ENCODE results near the gene GRIK2. TPM values are rescaled to one million over a fixed set of nuclear protein-coding genes. Genes with fewer than 3 reads are reported as not detected.

The GRIK2 gene
- total RNA-seq, 1 experiment from 2014 or later = 0.70 TPM

DNA sequence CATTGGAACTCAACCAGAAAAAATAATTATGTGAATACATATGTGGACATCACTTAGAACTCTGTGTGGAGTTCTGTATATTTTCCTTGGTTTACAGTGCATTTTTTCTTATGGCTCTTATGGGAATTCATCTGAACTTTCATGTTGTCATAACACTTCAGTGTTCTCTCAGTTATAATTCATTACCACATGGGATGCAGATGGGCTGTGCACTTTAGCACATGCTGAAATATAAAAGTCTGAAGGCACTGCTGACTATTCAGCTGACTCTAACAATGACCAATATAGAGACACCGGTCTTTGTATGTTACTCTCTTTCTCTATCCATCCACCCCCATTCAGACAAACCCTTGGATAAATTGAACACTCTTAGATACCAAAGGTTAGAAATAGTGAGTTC is 29.3 kb downstream of the GRIK2 start:
- Mint-ChIP-seq H3K4me3 (no peak overlapping the region), H3K4me1 (peaks cover 6 to 7% of the 10 kb centered on the region in 2 experiments), H3K27me3 (ENCODE audit: low read depth) (no peaks in the 10 kb centered on the region), H3K27ac (no peak overlapping the region), H3K36me3 (ENCODE audit: insufficient read depth in 1 of 3, low read depth in 3 of 3) (peaks cover 0 to 2% (median 0%) of the 10 kb centered on the region in 3 experiments; a peak in 1 of 7 replicates), H3K9me3 (no peaks in the 10 kb centered on the region)
- H3T11ph ChIP-seq (ENCODE audit: low read length) = no peak overlapping the region
- no peaks in the 10 kb centered on the region for H3K23me2 ChIP-seq (ENCODE audit: insufficient read length, low read depth, low read length, poor library complexity, severe bottlenecking)
- no peak overlapping the region for H3K23ac ChIP-seq (ENCODE audit: insufficient read length, low read depth, low read length)
- H4K5ac ChIP-seq (ENCODE audit: insufficient read length, low read depth, low read length) = no peak overlapping the region
- H3K27ac ChIP-seq (ENCODE audit: insufficient read length, low read depth, low read length) = no peak overlapping the region
- no peak overlapping the region for H3K14ac ChIP-seq (ENCODE audit: insufficient read depth, low read length)
- H3K79me2 ChIP-seq (ENCODE audit: insufficient read depth, low read length) = no peaks in the 10 kb centered on the region
- no peak overlapping the region for H2BK20ac ChIP-seq (ENCODE audit: low read depth, low read length, poor library complexity, severe bottlenecking)
- no peak overlapping the region for H2AFZ ChIP-seq (ENCODE audit: low read length)
- WGBS (ENCODE audit: extremely low coverage, insufficient read length, low lambda C conversion rate) = no CpG with 5 or more reads among the region's 1 CpG
- no peak overlapping the region for H2BK15ac ChIP-seq (ENCODE audit: low read depth, low read length)
- H4K8ac ChIP-seq (replicated peaks; ENCODE audit: insufficient read length, low read depth, low read length) = no peak overlapping the region
- DNase-seq = no peak
- H2BK12ac ChIP-seq (ENCODE audit: insufficient read length, low read depth, low read length) = no peak overlapping the region
- H3K9ac ChIP-seq (ENCODE audit: extremely low read depth, insufficient read length, low read length) = no peak overlapping the region
- H2BK120ac ChIP-seq (ENCODE audit: low read depth, low read length, poor library complexity, severe bottlenecking) = no peak overlapping the region
- H4K91ac ChIP-seq (ENCODE audit: insufficient read length, low read depth, low read length) = no peak overlapping the region
- no peaks in the 10 kb centered on the region for H3K27me3 ChIP-seq (ENCODE audit: insufficient read depth, low read length)
- H3K4me1 ChIP-seq (ENCODE audit: insufficient read depth, low read length) = no peaks in the 10 kb centered on the region
- no peak overlapping the region for H3K18ac ChIP-seq (ENCODE audit: insufficient read length, low read depth, low read length)
- no peaks in the 10 kb centered on the region for H4K20me1 ChIP-seq (ENCODE audit: control insufficient read depth, insufficient read depth, insufficient read length)
- H3K4ac ChIP-seq (ENCODE audit: low read depth, low read length) = no peak overlapping the region
- no peak overlapping the region for H3K4me2 ChIP-seq (ENCODE audit: insufficient read depth, insufficient read length, low read length)
- no peaks in the 10 kb centered on the region for H3K79me1 ChIP-seq (ENCODE audit: insufficient read depth, low read depth, low read length, poor library complexity, severe bottlenecking)
- no peak overlapping the region for H2AK5ac ChIP-seq (ENCODE audit: insufficient read length, low read length)
- TF ChIP-seq, protein P1, sequence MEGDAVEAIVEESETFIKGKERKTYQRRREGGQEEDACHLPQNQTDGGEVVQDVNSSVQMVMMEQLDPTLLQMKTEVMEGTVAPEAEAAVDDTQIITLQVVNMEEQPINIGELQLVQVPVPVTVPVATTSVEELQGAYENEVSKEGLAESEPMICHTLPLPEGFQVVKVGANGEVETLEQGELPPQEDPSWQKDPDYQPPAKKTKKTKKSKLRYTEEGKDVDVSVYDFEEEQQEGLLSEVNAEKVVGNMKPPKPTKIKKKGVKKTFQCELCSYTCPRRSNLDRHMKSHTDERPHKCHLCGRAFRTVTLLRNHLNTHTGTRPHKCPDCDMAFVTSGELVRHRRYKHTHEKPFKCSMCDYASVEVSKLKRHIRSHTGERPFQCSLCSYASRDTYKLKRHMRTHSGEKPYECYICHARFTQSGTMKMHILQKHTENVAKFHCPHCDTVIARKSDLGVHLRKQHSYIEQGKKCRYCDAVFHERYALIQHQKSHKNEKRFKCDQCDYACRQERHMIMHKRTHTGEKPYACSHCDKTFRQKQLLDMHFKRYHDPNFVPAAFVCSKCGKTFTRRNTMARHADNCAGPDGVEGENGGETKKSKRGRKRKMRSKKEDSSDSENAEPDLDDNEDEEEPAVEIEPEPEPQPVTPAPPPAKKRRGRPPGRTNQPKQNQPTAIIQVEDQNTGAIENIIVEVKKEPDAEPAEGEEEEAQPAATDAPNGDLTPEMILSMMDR (conservative IDR thresholded peaks at IDR 0.05) = no peak
- H3K56ac ChIP-seq (ENCODE audit: insufficient read length, low read depth, low read length) = no peak overlapping the region
- H3K9me3 ChIP-seq (ENCODE audit: control insufficient read depth, low read depth, low read length) = no peaks in the 10 kb centered on the region
- H2BK5ac ChIP-seq (ENCODE audit: insufficient read length, low read length) = no peak overlapping the region

Data from H9 (cell line).